ENCODE data around the gene ERGIC1.

GRCh38 chr5:172820046-172820767 is 13.8 kb upstream of the ERGIC1 start:
- TF ChIP-seq POLR2A (IDR thresholded peaks at IDR 0.05) (no peak), CTCF (IDR thresholded peaks at IDR 0.05) (no peak)

Measured in thyroid gland (tissue), 4 donors.